LNCAP (cell line): Measurements from ENCODE around the gene SIGLEC9.
A peak's percentile ranks its signal among the peaks of the same experiment; 100 is the strongest.

Experiments used
- TF ChIP-seq, protein P1 (sequence below): fragments of 450-650 bp; IDR thresholded peaks from 2 replicates; pipeline ENCODE4 v1.5.1; 2017; ENCODE audit warnings: mild to moderate bottlenecking

The SIGLEC9 gene

GRCh38 chr19:51091895-51092873 is 32.5 kb upstream of the SIGLEC9 start:
- TF ChIP-seq, protein P1, sequence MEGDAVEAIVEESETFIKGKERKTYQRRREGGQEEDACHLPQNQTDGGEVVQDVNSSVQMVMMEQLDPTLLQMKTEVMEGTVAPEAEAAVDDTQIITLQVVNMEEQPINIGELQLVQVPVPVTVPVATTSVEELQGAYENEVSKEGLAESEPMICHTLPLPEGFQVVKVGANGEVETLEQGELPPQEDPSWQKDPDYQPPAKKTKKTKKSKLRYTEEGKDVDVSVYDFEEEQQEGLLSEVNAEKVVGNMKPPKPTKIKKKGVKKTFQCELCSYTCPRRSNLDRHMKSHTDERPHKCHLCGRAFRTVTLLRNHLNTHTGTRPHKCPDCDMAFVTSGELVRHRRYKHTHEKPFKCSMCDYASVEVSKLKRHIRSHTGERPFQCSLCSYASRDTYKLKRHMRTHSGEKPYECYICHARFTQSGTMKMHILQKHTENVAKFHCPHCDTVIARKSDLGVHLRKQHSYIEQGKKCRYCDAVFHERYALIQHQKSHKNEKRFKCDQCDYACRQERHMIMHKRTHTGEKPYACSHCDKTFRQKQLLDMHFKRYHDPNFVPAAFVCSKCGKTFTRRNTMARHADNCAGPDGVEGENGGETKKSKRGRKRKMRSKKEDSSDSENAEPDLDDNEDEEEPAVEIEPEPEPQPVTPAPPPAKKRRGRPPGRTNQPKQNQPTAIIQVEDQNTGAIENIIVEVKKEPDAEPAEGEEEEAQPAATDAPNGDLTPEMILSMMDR: no peak

GRCh38 chr19:51093101-51093500 is 31.6 kb upstream of the SIGLEC9 start:
- TF ChIP-seq, protein P1: no peak

- TF ChIP-seq, protein P1: no peak
Measured at GRCh38 chr19:51093510-51094345, 31.0 kb upstream of the SIGLEC9 start.

GRCh38 chr19:51094696-51095279 is 29.9 kb upstream of the SIGLEC9 start:
- TF ChIP-seq, protein P1: peak; percentile 77

DNA sequence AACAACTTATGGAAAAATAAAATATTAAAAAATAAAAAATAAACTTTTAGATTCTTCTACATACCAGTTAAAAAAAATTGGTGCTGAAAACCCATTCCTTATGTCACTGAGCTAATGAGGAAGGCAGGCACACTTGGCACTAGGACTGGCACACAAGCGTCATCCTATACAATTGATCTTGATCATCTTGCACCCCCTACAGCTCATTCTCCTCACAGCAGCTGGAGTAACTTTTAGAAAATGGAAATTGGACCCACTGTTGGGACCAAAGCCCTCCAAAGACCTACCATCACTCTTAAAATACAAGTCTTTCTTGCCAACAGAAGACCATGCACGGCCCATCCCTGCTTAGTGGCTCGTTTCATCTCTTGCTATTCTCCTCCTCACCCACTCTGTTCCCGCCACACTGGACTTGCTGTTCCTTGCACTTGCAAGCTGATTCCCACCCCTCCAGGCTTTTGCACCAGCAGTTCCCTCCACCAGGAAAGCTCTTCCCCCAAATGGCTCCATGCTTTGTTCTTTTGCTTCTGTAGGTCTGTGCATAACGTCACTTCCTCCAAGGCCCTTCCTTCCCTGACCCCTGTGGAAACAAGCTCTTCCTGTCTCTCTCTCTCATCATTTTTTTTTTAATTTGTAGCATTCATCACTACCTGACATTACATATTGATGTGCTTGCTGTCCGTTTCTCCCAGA is 28.1 kb upstream of the SIGLEC9 start:
- TF ChIP-seq, protein P1: peak; percentile 51; the same call in 1 of the 2 replicates

DNA sequence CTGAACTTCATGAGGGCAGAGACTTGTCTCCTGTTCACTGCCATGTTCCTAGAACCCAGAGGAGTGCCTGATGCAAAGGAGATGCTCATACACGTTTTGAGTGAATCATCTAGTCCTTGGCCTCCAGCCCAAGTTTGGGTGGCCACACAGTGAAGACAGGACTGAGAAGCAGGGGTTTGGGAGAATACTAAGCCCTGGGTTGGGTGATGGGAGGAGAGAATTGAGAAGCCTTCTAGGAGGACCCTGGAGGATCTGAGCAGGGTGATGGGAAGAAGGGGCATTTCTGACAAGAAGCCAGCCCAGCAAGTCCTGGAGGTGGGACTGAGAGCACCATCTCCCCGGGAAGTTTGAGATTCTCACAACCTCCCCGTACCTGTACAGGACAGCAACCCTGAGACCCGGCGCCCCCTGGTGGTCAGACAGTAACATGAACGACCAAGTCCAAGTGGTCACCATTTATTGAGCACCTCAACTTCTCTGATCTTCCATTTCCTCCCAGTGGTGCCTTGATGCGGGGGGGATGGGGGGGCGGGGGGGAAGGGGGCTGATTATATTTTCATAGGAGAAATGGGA is 27.5 kb upstream of the SIGLEC9 start:
- TF ChIP-seq, protein P1: peak; percentile 71
